Bronchial epithelial cell (primary cell): Measurements from ENCODE around the gene PRRG4. TPM values are rescaled to one million over a fixed set of nuclear protein-coding genes. Genes with fewer than 3 reads are reported as not detected.
A peak's percentile ranks its signal among the peaks of the same experiment; 100 is the strongest.

ENCODE experiments used
- DNase-seq: peaks from one replicate; pipeline ENCODE4 v3.0.0-alpha.2; 2010; ENCODE audit warnings: low read depth
- FAIRE-seq: peaks from 2 replicates; lab custom pipeline; 2011; peaks lifted over from hg19 to GRCh38; lab: Jason Lieb, UNC
- H3K27me3 ChIP-seq: 2 replicates; pipeline ENCODE4 v1.5.1; 2011; ENCODE audit warnings: low read length; ENCODE audit not compliant: control insufficient read depth, insufficient read depth
- H3K36me3 ChIP-seq: 2 replicates; pipeline ENCODE4 v1.5.1; 2011; ENCODE audit warnings: low read length; ENCODE audit not compliant: control insufficient read depth, insufficient read depth
- H3K4me3 ChIP-seq: 2 replicates; pipeline ENCODE4 v1.5.1; 2011; ENCODE audit warnings: mild to moderate bottlenecking, low read depth, low read length, control low read depth
- CTCF ChIP-seq: IDR thresholded peaks from 2 replicates; pipeline ENCODE4 v1.5.1; 2011; ENCODE audit warnings: mild to moderate bottlenecking, moderate library complexity, low read length, control low read depth, inconsistent platforms; ENCODE audit not compliant: insufficient read depth, severe bottlenecking
- total RNA-seq: library from RNA; depleted of rRNA; stranded (reverse); fragments of >200 nt; gene quantifications from 2 replicates; pipeline ENCODE4 v1.2.1, GENCODE V29; 2014

The PRRG4 gene
- total RNA-seq, 1 donor from 2014 or later, result 3.7 TPM

GRCh38 chr11:32840587-32840986, 10.9 kb downstream of the PRRG4 start:
- no peak for DNase-seq
- FAIRE-seq, result no peak
- Histone ChIP-seq H3K36me3 (peaks cover 3% of the 10 kb centered on the region), H3K4me3 (no peak overlapping the region), H3K27me3 (no peaks in the 10 kb centered on the region)
- no peak for TF ChIP-seq CTCF

GRCh38 chr11:32843544-32843943, 13.8 kb downstream of the PRRG4 start:
- H3K27me3 ChIP-seq, result no peaks in the 10 kb centered on the region
- FAIRE-seq, result no peak
- H3K4me3 ChIP-seq, result no peak overlapping the region
- H3K36me3 ChIP-seq, result peaks cover 2% of the 10 kb centered on the region
- no peak for TF ChIP-seq CTCF
- DNase-seq, result no peak

- H3K36me3 ChIP-seq, result peaks cover 2% of the 10 kb centered on the region
- FAIRE-seq (no peak), DNase-seq (no peak)
- no peak for TF ChIP-seq CTCF
- H3K27me3 ChIP-seq, result no peaks in the 10 kb centered on the region
- H3K4me3 ChIP-seq, result no peak overlapping the region
Observed at GRCh38 chr11:32847511-32847910, 17.8 kb downstream of the PRRG4 start.

- Histone ChIP-seq H3K27me3 (no peaks in the 10 kb centered on the region), H3K36me3 (peaks cover 1% of the 10 kb centered on the region), H3K4me3 (no peak overlapping the region)
- FAIRE-seq, result no peak
- TF ChIP-seq CTCF, result no peak
- no peak for DNase-seq
Observed at GRCh38 chr11:32849761-32850160, 20.0 kb downstream of the PRRG4 start.

GRCh38 chr11:32851251-32851650, 21.5 kb downstream of the PRRG4 start:
- Histone ChIP-seq H3K36me3 (peaks cover 1% of the 10 kb centered on the region), H3K4me3 (no peak overlapping the region), H3K27me3 (no peaks in the 10 kb centered on the region)
- TF ChIP-seq CTCF, result no peak
- DNase-seq (no peak), FAIRE-seq (no peak)

- peak; percentile 53 for DNase-seq
- no peaks in the 10 kb centered on the region for H3K27me3 ChIP-seq
- FAIRE-seq, result peak; percentile 90
- H3K4me3 ChIP-seq, result no peak overlapping the region
- no peak for TF ChIP-seq CTCF
- H3K36me3 ChIP-seq, result peaks cover 1% of the 10 kb centered on the region
Observed at GRCh38 chr11:32852207-32852606, 22.5 kb downstream of the PRRG4 start.
